HFF-Myc (cell line): ENCODE measurements around the gene SPON1.

Experiments
- DNase-seq: peaks from one replicate; pipeline ENCODE4 v3.0.0-alpha.2; 2011; ENCODE audit warnings: low read depth; ENCODE audit errors: extremely low read depth
- H3K4me3 ChIP-seq: replicated peaks from 2 replicates; pipeline ENCODE4 v1.5.1; 2011; ENCODE audit warnings: low read depth, mild to moderate bottlenecking, control low read depth, low read length
- CTCF ChIP-seq: IDR thresholded peaks from 2 replicates; pipeline ENCODE4 v1.5.1; 2012; ENCODE audit warnings: mild to moderate bottlenecking, low read depth, low read length, control low read depth; ENCODE audit errors: missing control alignments

Gene SPON1

GRCh38 chr11:14045417-14045816, 82.9 kb downstream of the SPON1 start:
- no peak for DNase-seq
- TF ChIP-seq CTCF, result no peak
- H3K4me3 ChIP-seq, result no peak overlapping the region

- DNase-seq, result no peak
- TF ChIP-seq CTCF, result no peak
These were observed 89.7 kb downstream of the SPON1 start for GRCh38 chr11:14052198-14052597.

GRCh38 chr11:14054116-14055107, 91.9 kb downstream of the SPON1 start:
- DNase-seq, result peak; percentile 79
- no peak overlapping the region for H3K4me3 ChIP-seq
- TF ChIP-seq CTCF, result no peak

More at GRCh38 chr11:14052198-14052597, 89.7 kb downstream of the SPON1 start:
- H3K4me3 ChIP-seq, result no peak overlapping the region

- no peak for DNase-seq
- no peak for TF ChIP-seq CTCF
- H3K4me3 ChIP-seq, result no peak overlapping the region
These were observed 93.4 kb downstream of the SPON1 start for GRCh38 chr11:14055936-14056335.

DNA sequence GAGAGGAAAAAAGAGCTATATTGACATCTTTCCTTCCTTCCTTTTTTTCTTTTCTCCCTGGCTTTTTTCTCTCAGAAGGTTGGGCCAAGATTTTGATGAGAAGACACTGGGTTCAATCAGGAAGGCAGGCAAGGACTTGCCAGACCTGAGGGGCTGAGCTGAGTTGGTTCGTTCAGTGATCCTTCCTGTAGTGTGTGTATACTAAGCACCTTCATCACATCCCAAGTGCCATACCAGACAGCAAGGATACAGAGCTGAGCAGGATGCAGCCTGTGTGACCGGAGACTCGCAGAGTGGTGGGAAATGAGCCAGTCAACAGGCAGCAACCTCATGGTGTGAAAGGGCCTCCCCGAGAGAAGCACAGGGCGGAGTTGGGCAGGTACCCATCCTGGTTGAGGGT, 95.5 kb downstream of the SPON1 start:
- H3K4me3 ChIP-seq, result no peak overlapping the region
- no peak for TF ChIP-seq CTCF
- DNase-seq, result no peak

- TF ChIP-seq CTCF, result no peak
- no peak overlapping the region for H3K4me3 ChIP-seq
- DNase-seq, result no peak
These were observed 97.0 kb downstream of the SPON1 start for GRCh38 chr11:14059491-14059890.
